HCT116 (cell line): ENCODE measurements around the gene PWWP2B.

Experiments used
- CTCF ChIP-seq, 3 experiments: fragments of 200-600 bp in 1 of 3; sonication (generic) in 1 of 3; IDR thresholded peaks in 2 of 3; conservative IDR thresholded peaks in 1 of 3; 2 replicates each; pipeline ENCODE4 v1.5.1; 2012 to 2017; ENCODE audit warnings: low read depth in 2 of 3, low read length in 2 of 3, antibody characterized with exemption in 1 of 3, borderline replicate concordance in 1 of 3, control low read depth in 1 of 3, mild to moderate bottlenecking in 1 of 3, mixed read lengths in 1 of 3, mixed run types in 1 of 3, moderate library complexity in 1 of 3; ENCODE audit not compliant: insufficient read depth in 1 of 3
- EGR1 ChIP-seq: IDR thresholded peaks from 2 replicates; pipeline ENCODE4 v1.6.1; 2012; ENCODE audit warnings: low read depth
- JUND ChIP-seq: IDR thresholded peaks from 2 replicates; pipeline ENCODE4 v1.6.1; 2012
- MAX ChIP-seq: IDR thresholded peaks from 2 replicates; pipeline ENCODE4 v1.6.1; 2012
- POLR2A ChIP-seq: IDR thresholded peaks from 2 replicates; pipeline ENCODE4 v1.7.0; 2011; ENCODE audit warnings: borderline replicate concordance; ENCODE audit not compliant: insufficient read depth, insufficient read length; ENCODE audit errors: extremely low read depth
- RAD21 ChIP-seq: IDR thresholded peaks from 2 replicates; pipeline ENCODE4 v1.6.1; 2012; ENCODE audit warnings: low read depth, mild to moderate bottlenecking
- REST ChIP-seq: IDR thresholded peaks from 2 replicates; pipeline ENCODE4 v1.6.1; 2012; ENCODE audit warnings: low read depth
- SP1 ChIP-seq: IDR thresholded peaks from 2 replicates; pipeline ENCODE4 v1.6.1; 2012; ENCODE audit warnings: low read depth
- SRF ChIP-seq: IDR thresholded peaks from 2 replicates; pipeline ENCODE4 v1.6.1; 2012; ENCODE audit warnings: low read depth
- ZNF274 ChIP-seq: fragments of 200-500 bp; sonication (Bioruptor generic); IDR thresholded peaks from 2 replicates; pipeline ENCODE4 v1.6.1; 2014; ENCODE audit warnings: mild to moderate bottlenecking, low read depth, low read length, inconsistent platforms

- no peak for TF ChIP-seq JUND
- no peak for TF ChIP-seq CTCF (IDR thresholded peaks at IDR 0.05 in 2 of 3, conservative IDR thresholded peaks at IDR 0.05 in 1 of 3; ENCODE audit: borderline replicate concordance in 1 of 3, insufficient read depth in 1 of 3, low read depth in 2 of 3, low read length in 2 of 3)
- TF ChIP-seq POLR2A = no peak
- no peak for TF ChIP-seq RAD21
- TF ChIP-seq SRF = no peak
- no peak for TF ChIP-seq SP1
- TF ChIP-seq MAX = no peak
- no peak for TF ChIP-seq REST
- no peak for TF ChIP-seq ZNF274
- TF ChIP-seq EGR1 = no peak
These were observed 49.1 kb upstream of the PWWP2B start for GRCh38 chr10:132347931-132348267.
